Activated CD4-positive, CD25-positive, alpha-beta regulatory T cell treated with anti-CD3 and anti-CD28 coated beads, Interleukin-2, amount 50 U/mL, for 24 hours (primary cell): Measurements from ENCODE around the gene IRX2.

Source experiments
- ATAC-seq, 2 donors: fragments of 150-1000 bp; cut with Tn5 transposase; one replicate each; pipeline ENCODE4 v1.10.0; 2021; ENCODE audit warnings: mild to moderate bottlenecking in 1 of 2, moderate library complexity in 1 of 2

The IRX2 gene

DNA sequence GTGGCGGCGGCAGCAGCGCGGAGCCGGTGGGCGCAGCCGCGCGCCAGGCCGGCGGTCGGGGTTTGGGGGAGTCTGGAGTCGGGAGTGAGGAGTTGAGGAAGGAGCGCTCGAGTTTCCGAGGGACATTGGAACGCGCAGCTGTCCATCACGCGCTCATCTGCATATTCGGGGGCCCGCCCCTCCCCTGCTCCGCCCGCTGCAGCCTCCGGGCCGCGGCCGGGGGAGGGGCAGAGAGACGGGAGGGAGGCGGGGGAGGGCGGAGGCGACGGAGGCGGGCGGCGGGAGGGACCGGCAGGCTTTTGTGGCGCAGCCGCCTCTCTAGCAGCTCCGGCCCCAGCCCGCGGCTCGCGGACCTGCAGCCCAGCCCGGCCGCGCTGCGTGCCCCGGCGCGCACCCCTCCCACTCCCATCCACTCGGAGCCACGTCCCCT lies at the start of gene IRX2:
Gene IRX2, minus strand, starts transcription at position 86 of the 430 bp plus-strand sequence. CDS start 264 bp downstream, outside the sequence.
- no peak for ATAC-seq

DNA sequence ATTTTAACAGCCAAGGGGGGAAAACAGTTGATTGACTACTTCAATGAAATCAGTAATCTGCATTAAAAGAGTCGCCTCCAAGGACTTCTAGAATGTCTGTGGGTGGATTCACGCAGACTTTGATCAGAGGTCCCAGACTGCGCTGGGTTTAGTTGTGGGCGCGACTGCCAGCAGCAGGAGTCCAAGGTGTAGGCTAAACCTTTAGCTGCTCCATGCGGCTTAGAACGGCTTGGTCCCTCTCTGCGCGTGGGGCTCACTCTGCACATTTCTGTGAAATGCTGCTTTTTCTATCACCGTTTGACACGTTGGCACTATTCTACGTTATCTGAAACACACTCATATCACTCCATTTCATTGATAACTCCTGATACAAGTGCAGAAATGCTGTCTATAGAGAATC lies 48.6 kb upstream of the IRX2 start:
- ATAC-seq, result no peak

DNA sequence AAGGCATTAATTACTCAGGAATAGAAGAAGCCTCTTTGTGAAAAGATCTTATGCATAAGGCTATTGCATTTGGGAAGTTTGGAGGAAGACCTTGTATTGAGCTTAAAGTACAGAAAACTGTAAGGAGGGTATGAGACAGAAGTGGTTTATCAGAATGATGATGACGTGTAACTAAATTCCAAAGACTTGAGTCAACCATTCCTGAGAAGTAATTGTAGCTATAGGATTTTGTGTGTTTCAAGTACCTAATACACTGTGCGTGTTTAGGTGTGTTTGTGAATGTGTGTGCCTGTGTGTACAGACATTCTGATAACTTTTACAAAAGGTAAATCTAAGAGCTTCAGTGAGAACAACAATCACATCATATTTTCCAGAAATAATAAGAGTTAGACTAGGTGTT lies 46.5 kb upstream of the IRX2 start:
- ATAC-seq, result no peak

DNA sequence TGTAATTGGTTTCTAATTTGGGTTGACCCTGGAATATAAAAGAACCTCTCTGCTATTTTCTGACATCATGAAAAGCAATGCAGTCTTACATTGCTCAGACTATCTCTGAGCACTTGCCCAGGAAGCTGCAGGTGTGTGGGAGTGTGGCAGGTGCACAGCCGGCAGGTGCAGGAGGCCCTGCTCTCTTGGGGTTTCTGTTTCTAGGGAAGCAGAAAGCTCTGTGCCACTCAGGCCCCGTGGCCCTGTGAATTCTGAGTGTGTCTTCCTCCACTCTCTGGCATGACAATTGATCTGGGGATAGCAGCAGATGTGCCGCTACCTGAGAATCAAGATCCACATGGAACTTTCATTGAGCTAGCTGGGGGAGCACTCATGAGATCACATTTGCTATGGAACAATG lies 45.7 kb upstream of the IRX2 start:
- no peak for ATAC-seq

DNA sequence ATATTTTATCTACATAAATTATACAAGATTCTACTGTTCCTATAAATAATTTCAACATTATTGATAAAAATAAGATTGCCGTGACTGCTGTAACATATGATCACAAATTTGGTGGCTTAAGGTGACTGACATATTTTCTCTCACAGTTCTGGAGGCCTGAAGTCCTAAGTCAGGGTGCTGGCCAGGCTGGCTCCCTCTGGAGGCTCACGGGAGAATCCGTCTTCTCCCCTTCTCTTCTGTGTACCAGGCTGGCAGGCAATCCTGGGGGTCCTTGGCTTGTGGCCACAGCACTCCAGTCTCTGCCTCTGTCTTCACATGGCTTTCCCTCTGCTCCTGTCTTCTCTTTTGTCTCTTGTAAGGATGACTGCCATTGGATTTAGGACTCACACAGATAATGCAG lies 31.7 kb upstream of the IRX2 start:
- ATAC-seq, result no peak

DNA sequence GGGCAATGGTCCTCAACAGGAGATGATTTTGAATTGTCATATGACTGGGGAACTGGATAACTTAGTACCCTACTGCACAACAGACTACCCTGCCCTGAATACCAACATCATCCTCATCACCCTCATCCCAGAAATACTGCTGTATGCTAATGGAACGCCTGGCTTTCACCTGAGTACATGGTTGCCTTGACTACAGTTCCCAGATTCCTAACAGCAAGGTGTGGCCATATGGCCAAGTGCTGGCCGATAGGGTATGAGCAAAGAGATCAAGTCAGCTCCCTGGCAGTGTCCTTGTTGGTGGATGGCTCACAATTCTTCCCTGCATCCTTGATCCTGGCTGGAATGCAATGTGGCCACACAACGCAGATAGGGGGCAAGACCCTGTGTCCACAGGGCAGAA lies 31.2 kb upstream of the IRX2 start:
- no peak for ATAC-seq

DNA sequence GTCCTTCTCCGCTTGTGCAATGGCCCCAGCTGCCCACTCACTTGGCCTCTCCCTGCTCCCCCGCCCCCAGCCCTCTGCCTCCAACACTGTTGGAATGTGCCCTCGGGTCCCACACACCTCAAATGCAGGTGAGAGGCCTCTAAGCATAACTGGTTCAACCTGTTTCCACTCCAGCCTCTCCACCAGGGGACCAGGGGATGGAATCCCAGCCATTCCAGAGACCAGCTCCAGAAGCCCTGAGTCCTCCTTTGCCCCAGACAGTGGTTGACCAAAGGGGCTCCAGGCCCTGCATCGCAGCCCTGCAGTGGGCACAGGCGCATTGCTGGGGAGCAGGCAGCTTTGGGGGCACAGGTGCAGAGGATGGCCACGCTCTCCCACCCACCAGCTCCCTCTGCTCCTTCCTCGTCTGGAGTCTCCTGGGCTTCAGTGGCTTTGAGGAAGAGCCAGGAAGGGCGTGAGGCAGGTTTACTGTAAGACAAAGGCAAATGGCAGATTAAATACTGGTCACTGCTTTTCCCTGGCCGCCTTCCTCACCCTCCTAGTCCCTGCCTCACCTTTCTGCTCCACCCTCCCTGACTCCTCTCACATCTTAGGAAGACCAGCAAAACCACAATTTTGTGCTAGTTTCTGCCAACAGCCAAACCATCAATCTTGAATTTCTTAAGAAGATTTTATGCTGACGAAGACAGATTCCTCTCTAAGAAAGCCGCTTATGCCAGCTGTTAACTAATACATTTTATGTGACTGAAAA lies 29.1 kb upstream of the IRX2 start:
- no peak for ATAC-seq

DNA sequence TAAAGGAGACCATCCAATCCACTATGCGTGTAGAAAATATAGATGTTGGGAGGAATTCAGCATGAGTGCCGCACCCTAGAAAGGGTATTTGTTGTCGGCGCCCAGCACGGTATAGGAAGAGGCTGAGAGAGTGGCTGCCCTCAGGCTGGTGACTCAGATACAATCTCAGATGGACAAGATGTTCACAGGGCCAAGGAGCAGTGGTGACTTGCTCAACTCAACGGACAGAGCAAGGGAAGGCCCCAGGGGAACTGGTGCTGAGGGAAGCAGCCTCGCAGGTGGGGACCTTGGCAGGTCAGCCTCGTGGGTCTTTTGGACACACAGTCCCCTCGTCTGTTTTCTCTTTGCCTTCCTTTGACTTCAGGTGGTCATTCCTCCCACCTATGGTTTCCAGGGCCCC lies 28.0 kb upstream of the IRX2 start:
- no peak for ATAC-seq

DNA sequence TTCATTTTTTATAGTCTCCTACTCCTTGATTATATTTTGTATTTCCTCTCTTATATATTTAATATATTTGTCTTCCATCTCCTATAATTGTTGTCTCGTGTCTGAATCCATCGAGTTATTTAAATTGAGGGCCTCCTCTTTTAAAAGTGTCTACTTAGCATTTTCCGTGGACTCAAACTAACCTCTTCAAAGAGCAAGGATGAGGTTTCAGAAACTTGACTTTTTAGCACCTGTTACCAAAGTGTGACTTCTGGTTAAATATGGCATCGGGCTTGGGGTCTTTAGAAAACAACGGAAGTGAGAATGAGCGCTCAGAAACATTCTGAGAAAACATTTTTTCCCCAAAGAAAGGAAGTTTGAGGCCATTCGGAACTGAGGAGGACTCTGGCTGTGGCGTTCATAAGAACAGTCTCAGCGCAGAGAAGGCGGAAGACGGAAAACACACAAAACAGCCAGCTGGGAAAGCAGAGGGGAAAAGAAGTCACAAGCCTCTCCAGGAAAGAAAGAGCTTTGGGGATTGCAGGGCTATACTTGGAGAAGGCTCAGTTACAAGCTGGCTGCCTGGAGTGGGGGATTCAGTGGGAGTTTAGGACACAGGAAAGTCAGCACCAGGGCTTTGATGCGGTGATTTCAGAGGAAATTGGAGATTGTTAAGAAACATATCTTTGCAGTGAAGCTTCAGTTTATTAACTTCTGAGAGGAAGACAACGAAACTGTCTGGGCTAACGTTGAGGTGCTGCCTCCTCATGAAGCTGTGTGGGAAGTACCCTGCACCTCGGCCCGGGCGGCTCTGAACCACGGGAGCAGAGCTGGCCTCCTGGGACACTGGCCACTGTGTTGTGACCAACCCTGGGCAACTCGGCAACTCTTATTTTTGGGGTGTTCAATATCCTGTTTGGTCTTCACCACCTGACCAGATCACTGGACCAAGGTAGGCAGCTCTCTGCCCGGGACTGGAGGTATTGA lies 25.1 kb upstream of the IRX2 start:
- ATAC-seq, result no peak

DNA sequence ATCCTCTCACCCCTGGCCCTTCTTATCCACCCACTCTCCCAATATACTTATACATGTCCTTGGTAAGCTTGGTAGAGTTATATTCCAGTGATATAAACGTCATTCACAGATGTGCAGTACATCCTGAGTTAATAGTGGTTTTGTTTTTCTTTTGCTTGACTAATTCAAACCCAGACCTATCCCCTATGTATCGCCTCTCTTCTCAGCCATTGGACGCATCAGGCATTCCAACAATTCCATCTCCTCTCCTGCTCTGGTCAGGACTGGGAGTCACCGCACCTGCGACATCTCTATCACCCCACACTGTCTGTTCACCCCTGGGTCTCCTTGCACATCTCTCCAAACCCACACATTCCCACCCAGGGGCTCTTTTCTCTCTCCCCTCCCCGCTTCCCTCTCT lies 21.9 kb upstream of the IRX2 start:
- no peak for ATAC-seq

DNA sequence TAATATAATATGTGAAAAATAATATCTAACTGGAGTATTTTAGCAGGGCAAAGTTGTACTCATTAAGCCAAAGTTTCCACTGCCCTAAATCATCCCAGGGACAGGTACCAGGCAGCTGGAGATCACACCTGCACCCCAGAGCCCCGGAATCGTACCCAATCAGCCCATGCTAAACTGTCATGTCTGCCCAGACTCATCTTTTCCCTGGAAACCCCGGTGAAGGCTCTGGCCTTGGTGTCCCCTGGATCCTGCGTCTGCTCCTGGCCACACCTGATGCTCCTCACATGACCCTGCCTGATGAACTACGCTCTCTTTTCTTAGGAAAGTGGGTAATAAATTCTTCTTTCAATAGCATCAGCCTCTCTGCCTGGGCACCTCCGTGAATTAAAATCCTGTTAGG lies 15.6 kb upstream of the IRX2 start:
- no peak for ATAC-seq

DNA sequence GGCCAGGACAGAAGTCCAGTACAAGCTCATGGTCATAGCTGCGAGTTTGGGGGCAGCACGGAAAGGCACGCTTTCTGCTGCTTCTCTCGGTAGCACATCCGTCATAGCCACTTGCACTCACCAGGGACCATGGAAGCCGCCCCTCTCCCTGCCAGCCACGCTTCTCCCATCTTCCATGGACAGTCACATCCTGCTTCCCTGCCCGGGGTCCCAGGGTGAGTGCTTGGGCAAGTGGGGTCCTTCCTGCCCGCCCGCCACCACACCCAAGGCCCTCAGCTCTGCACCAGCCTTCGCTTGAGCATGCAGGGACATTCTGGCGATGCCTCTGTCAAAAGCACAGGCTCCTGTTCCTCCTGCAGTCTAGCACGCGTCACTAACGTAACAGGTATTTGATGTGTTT lies 13.1 kb upstream of the IRX2 start:
- ATAC-seq, result no peak

DNA sequence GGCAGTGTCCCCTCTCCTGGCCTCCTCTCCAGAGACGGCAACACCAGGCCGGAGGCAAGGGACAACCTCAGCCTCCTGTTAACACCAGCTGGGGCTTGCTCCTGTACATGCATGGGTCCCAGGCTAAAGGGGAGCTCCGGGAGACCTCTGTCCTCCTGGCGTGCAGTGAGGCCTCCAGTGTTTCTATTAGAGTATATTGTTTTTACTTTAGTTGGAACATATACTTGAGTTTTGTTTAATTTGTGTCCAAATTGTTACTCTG lies 12.0 kb upstream of the IRX2 start:
- no peak for ATAC-seq

DNA sequence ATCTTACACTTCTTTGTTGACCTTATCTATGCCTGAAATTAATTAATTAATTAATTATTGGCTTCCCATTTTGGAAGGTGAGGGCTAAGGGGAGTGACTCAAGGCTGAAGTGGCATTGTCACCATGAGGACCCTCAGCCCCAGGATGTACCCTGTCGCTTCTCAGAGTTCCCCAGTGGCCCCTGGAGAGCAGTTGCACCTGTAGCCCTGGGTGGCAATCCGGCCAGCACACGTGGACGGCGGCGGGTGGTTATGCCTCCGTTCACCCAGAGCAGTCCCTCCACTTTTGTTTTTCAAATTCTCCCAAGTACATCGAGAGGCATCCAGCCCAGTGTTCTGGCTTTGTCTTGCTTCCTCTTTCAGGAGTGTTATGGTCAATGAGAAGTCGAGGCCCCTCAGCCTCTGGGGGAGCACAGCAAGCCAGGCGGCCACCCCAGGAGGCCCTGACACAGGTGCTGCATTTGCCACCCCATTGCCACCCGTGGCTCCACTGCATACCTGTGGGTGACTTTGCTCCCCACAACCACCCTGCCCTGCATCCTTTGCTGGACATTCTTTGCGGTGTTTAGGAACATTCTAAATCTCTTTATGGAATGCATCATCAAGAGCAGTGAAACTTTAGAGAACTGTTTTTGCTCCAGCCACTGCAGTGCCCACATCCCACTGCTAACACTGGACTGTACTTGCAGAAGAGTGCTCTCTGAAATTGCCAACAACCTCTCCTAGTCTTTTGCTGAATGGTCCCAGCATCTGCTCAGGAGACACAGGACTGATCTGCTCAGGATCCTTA lies 11.5 kb upstream of the IRX2 start:
- ATAC-seq, result no peak

DNA sequence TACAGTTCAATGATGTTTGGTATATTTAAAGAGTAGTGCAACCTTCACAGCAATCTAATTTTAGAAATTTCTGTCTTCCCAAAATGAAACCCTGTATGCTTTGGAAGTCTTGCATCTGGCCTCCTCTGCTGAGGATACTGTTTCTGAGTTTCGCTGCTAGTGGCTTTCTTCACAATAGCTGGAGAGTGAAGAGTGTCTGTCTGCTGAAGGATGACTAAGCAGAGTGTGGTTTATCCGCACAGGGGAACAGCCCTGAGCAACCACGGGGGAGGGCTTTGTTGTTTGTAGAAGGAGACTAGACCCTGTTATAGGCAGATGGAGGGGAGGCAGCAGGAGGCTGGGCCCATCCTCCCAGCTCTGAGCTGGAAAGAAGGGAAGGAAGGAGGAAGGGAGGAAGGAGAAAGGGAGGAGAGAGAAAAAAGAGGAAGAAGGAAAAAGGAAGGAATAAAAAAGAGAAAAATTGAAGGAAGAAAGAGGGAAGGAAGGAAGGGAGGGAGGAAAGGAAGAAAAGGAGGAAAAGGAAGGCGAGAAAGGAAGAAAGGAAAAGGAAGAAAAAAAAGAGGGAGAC lies 10.5 kb upstream of the IRX2 start:
- no peak for ATAC-seq

DNA sequence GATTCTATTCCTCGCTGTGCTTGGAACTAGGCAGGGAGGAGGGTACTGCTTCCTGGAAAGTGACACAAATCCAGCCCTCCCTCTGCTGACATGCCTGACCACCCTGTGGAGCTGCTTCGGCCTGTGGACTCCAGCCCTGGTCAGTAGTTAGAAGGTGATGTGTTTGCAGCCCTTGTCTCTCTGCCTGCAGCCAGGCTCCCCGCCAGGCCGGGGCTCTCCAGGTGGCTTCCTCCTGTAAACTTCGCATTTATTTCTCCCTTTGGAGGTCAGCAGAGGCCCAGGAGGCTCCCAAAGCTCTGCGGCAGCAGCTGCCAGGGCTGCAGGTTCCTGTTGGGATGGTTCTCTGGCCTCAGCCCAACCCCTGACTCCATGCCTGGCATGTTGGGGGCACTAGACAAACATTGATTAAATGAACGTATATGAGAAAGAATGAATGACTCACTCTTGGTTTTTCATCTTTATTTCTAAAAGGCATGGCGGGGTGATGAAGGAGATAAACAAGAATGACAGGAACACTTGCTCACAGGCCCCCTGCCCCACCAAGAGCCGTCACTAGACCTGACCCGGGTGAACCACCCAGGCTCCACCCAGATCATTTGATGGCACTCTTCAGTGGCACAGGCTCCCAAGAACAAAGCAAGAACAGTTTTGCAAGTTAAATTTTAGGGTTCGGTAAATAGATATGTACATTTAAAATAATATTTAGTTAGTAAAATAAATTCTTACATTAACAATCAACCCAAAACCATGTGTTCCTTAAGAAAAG lies 8.4 kb upstream of the IRX2 start:
- ATAC-seq, result no peak

DNA sequence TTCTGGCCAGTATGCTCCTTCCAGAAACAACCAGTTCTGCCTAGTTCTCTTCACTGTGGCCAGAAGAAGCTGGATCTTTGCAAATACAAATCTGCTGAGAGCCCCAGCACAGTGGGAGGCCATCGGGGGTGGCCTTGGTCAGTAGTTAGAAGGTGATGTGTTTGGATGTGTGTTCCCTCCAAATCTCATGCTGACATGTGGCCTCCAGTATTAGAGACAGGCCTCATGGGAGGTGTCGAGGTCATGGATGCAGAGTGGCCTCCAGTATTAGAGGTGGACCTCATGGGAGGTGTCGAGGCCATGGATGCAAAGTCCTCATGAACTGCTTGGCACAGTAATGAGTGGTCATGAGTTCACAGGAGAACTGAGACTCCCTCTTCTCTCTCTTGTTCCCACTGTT lies 7.6 kb upstream of the IRX2 start:
- ATAC-seq, result no peak

DNA sequence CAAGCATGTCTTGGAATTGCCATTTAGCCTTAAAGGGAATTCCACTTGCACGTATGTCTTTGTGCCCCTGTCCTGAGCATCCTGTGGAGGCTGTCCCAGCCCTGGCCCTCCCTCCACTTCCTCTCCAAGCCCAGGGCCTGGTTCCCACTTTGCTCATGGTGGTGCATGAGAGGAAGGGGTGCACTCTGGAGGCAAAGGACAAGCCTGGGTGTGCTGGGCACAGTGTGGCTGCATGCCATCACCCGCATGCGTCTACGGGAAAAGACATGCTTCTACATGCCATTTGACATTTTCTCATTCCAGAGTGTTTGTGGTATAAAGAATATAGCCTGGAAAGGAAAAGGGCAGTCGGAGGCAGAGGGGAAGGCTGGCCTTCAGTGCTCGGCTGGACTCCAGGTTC lies 7.2 kb upstream of the IRX2 start:
- ATAC-seq, result no peak

DNA sequence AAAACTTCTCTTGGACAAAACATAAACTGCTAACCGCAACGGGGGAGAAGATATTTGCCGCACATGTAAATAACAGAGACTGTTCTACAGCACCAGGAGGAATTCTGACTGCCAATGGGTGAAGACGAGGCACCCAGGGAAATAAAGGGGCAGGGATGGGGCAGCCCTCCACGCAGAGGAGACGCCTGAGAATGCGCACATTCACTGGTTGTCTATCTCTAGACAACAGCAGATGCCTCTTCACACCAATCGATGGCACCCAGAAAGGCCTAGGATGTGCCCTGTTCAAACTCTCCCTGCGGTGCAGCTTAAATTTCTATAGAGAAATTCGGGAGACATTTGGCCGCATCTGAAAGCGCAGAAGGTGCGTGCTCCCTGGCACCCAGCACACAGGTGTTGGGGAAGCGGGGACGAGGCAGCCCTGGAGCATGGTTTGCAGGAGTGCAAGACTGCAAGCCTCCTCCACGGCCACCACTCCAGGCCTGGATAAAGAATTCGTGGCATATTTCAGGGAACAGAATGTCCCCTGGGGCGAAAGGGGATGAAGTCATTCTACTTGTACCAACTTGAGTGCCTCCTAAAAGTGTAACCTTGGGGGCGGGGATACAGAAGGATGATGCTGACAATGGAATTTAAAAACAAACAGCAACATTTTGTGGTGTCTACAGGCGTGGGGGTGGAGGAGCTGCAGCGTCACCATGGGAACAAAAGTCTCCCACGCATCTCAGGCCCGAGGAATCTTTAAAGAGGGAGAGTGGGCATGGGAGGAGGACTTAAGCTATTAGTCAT lies 6.3 kb upstream of the IRX2 start:
- no peak for ATAC-seq

DNA sequence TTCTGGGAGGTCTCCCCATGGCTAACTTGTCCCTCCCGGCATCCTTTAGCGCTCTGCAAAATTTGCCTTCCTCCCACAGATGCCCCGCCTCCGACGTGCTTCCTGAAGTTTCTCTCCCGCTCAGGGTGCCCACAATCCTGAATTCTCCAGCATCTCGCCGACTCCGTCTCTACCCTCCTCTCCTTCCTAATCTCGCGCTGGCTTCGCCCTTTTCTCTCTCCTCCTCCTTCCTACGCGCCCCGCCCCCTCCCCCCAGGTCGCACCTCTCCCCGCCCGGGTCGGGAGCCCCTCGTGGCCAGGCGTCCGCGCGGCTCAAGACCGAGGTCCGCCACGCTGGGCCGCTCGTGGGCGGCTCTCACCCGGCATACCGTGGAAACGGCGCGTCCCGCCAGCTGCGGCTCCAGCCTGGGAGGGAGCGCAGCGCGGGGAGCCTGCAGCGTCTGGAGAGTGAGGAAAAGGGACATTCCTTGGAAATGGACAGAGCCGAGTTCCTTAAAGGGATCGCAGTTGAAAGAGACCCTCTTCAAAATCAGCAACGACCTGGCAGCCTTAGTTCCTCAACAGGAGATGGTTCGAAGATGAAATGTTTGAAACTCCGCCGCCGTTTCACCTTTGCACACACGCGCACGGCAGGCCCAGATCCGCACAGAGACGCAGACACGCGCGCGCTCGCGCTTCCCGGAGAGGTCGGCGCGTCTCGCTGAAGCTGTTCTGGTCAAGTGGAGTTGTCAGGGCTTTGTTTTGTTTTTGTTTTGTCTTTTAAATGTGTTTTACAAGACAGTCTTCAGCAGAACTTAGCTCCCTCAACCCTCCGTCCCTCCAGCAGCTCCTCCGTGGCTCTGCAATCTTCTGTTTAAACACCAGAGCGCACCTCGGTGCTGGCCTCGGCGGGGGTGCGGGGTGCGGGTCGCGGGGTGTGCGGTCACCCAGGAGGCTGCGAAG lies 5.0 kb upstream of the IRX2 start:
- ATAC-seq, result no peak
